ENCODE results near the gene CALR.

Gene CALR

DNA sequence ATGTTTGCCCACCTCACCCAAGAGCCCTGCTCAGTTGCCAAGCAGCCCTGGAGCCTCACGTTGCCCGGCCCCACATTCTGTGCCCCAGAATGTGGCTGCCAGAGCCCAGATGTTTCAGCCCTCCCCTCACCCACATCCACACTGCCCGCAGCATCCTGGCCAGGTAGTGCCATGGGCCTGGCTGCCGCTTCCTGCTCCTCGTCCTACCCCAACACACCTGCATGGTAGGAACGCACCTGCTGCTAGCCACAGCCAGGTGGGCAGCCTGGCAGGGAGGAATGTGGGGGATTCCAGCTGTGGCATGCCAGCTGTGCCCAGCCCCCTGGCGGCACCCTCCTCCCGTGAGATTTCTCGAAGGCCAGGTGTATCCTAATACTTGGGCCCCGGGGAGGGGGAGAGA, 49.4 kb downstream of the CALR start:
- TF ChIP-seq, protein P1, sequence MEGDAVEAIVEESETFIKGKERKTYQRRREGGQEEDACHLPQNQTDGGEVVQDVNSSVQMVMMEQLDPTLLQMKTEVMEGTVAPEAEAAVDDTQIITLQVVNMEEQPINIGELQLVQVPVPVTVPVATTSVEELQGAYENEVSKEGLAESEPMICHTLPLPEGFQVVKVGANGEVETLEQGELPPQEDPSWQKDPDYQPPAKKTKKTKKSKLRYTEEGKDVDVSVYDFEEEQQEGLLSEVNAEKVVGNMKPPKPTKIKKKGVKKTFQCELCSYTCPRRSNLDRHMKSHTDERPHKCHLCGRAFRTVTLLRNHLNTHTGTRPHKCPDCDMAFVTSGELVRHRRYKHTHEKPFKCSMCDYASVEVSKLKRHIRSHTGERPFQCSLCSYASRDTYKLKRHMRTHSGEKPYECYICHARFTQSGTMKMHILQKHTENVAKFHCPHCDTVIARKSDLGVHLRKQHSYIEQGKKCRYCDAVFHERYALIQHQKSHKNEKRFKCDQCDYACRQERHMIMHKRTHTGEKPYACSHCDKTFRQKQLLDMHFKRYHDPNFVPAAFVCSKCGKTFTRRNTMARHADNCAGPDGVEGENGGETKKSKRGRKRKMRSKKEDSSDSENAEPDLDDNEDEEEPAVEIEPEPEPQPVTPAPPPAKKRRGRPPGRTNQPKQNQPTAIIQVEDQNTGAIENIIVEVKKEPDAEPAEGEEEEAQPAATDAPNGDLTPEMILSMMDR (IDR thresholded peaks at IDR 0.05): no peak
- no peaks in the 10 kb centered on the region for H3K9me3 ChIP-seq
- H3K4me3 ChIP-seq: no peak overlapping the region
- H3K27ac ChIP-seq: no peak overlapping the region
- intact Hi-C loops (cut with DNase I; ENCODE audit: low total_unique reads): loop anchor here (5.0 kb wide), 1 partner anchor 40 kb away; no protein-coding TSS in a partner anchor
- H3K27me3 ChIP-seq: no peaks in the 10 kb centered on the region
- H3K36me3 ChIP-seq: no peaks in the 10 kb centered on the region
- H3K4me1 ChIP-seq: peaks cover 0 to 30% (median 12%) of the 10 kb centered on the region in 4 donors
- DNase-seq: no peak

DNA sequence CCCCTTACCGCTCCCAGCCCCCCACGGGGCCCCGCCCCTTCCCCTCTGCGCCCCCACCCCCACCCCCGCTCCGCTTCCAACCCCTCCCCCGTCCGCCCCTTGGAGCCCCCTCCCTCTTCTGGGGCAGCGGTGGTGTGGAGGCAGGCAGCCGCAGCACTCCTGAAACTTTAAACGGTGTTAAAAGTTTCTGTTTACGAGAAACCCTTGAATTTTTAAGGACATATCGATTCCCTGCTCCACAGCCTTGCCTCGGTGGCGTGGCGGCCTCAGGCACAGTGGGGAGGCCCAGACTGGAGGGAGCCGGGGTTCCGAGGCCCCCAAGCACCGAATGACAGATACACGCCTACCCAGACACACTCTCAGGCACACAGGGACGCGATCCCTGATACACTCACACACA, 52.0 kb downstream of the CALR start:
- no peak for DNase-seq
- no peak overlapping the region for H3K4me3 ChIP-seq
- H3K27me3 ChIP-seq: no peaks in the 10 kb centered on the region
- no peaks in the 10 kb centered on the region for H3K36me3 ChIP-seq
- intact Hi-C loops (cut with DNase I; ENCODE audit: low total_unique reads): loop anchor here (5.0 kb wide), 1 partner anchor 92 kb away; no protein-coding TSS in a partner anchor
- peaks cover 0 to 11% (median 6%) of the 10 kb centered on the region in 4 donors for H3K4me1 ChIP-seq
- no peak overlapping the region for H3K27ac ChIP-seq
- no peaks in the 10 kb centered on the region for H3K9me3 ChIP-seq
- TF ChIP-seq, protein P1 (IDR thresholded peaks at IDR 0.05): no peak

DNA sequence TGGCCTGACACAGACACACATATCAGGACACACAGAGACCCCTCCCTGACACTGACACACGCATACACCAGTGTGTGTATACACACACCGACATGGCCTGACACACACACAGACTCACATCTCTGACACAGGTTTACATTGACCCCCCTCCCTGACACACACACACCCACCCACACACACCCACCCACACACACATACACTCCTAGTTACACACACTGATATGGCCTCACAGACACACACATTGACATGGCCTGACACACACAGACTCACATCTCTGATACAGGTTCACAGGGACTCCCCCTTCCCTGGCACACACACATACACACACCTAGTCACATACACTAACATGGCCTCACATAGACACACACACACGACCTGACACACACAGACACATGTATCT, 52.4 kb downstream of the CALR start:
- Histone ChIP-seq H3K36me3 (no peaks in the 10 kb centered on the region), H3K4me3 (no peak overlapping the region), H3K27me3 (no peaks in the 10 kb centered on the region), H3K27ac (no peak overlapping the region), H3K9me3 (no peaks in the 10 kb centered on the region), H3K4me1 (peaks cover 0 to 8% (median 4%) of the 10 kb centered on the region in 4 donors)
- intact Hi-C loops (cut with DNase I; ENCODE audit: low total_unique reads): loop anchor here (5.0 kb wide), 1 partner anchor 91 kb away; no protein-coding TSS in a partner anchor
- no peak for DNase-seq
- TF ChIP-seq, protein P1 (IDR thresholded peaks at IDR 0.05): no peak

DNA sequence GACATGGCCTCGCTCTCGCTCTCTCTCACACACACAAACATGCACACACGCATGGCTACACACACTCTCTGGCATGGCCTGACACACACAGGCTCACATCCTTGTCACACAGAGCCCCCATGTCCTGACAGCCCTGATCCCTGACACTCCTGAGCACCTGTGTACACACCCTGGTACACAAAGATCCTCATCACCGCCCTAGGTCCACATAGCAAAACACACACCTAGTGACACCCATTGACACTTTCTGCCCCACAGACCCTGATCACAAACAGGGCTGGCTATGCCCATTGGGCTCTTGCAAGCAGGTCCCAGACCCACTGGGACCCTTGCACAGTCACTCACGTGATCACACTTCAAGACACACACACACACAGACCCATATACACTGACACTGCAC, 52.9 kb downstream of the CALR start:
- no peak overlapping the region for H3K27ac ChIP-seq
- H3K4me3 ChIP-seq: no peak overlapping the region
- peaks cover 0 to 8% (median 4%) of the 10 kb centered on the region in 4 donors for H3K4me1 ChIP-seq
- no peaks in the 10 kb centered on the region for H3K9me3 ChIP-seq
- intact Hi-C loops (cut with DNase I; ENCODE audit: low total_unique reads): loop anchor here (5.0 kb wide), 1 partner anchor 91 kb away; no protein-coding TSS in a partner anchor
- H3K27me3 ChIP-seq: no peaks in the 10 kb centered on the region
- TF ChIP-seq, protein P1 (IDR thresholded peaks at IDR 0.05): no peak
- no peaks in the 10 kb centered on the region for H3K36me3 ChIP-seq
- DNase-seq: no peak

DNA sequence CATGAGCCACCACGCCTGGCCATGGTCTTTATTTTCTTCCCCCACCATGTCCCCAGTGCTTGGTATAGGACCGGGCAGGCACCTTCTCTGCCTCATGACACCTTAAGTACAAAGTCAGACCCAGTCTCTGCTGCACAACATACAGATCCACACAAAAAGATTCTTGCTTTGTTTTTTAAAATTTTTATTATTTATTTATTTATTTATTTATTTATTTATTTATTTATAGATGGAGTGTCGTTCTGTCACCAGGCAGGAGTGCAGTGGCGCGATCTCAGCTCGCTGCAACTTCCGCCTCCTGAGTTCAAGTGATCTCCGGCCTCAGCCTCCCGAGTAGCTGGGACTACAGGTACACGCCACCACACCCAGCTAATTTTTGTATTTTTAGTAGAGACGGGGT, 54.3 kb downstream of the CALR start:
- Histone ChIP-seq H3K27ac (no peak overlapping the region), H3K4me1 (peaks cover 0 to 19% (median 16%) of the 10 kb centered on the region in 4 donors), H3K36me3 (no peaks in the 10 kb centered on the region), H3K4me3 (no peak overlapping the region), H3K27me3 (no peaks in the 10 kb centered on the region), H3K9me3 (no peaks in the 10 kb centered on the region)
- intact Hi-C loops (cut with DNase I; ENCODE audit: low total_unique reads): loop anchor here (5.0 kb wide), 1 partner anchor 90 kb away; no protein-coding TSS in a partner anchor
- TF ChIP-seq, protein P1 (IDR thresholded peaks at IDR 0.05): no peak
- no peak for DNase-seq

Measured in tibial artery (tissue), 4 donors.